ENCODE results near the gene COBL.
A peak's percentile ranks its signal among the peaks of the same experiment; 100 is the strongest.

GRCh38 chr7:51121931-51122425, 194.6 kb downstream of the COBL start:
- TF ChIP-seq POLR2AphosphoS5 (IDR thresholded peaks at IDR 0.05; ENCODE audit: low read depth, low read length): no peak
- no peak for TF ChIP-seq TAF1 (IDR thresholded peaks at IDR 0.05; ENCODE audit: borderline replicate concordance, insufficient read depth, low read length)
- no peak for TF ChIP-seq REST (IDR thresholded peaks at IDR 0.05; ENCODE audit: insufficient read depth in 1 of 2, low read depth in 2 of 2, low read length in 2 of 2)
- 0 out of 2 replicates have a peak, but pooled peaks have one; percentile 30 for TF ChIP-seq SIN3A (IDR thresholded peaks at IDR 0.05; ENCODE audit: borderline replicate concordance, insufficient read depth, low read length)
- TF ChIP-seq FOXP2 (optimal IDR thresholded peaks at IDR 0.05; ENCODE audit: borderline replicate concordance, extremely low read depth, extremely low read length, insufficient read depth): no peak

All from PFSK-1 (cell line).